ENCODE measurements around the gene BSX. TPM values are rescaled to one million over a fixed set of nuclear protein-coding genes. Genes with fewer than 3 reads are reported as not detected.

Gene BSX
- total and polyA plus RNA-seq, 4 donors, result not detected

GRCh38 chr11:122978299-122978620 is 3.4 kb downstream of the BSX start:
- Histone ChIP-seq H3K4me3 (no peak overlapping the region), H3K9me3 (ENCODE audit: control insufficient read depth in 4 of 4, insufficient read depth in 3 of 4, low read length in 3 of 4) (peaks cover 0 to 9% (median 0%) of the 10 kb centered on the region in 4 donors), H3K36me3 (ENCODE audit: control insufficient read depth in 4 of 4, insufficient read depth in 4 of 4, low read length in 4 of 4) (no peaks in the 10 kb centered on the region), H3K4me1 (ENCODE audit: control insufficient read depth in 5 of 5, insufficient read depth in 5 of 5, low read length in 5 of 5) (peaks cover 0 to 13% (median 3%) of the 10 kb centered on the region in 5 donors), H3K27me3 (ENCODE audit: control insufficient read depth in 3 of 3, insufficient read depth in 3 of 3, low read length in 2 of 3) (peaks cover 6 to 98% (median 94%) of the 10 kb centered on the region in 3 donors), H3K9ac (ENCODE audit: insufficient read depth in 1 of 2, low read length in 2 of 2) (no peak overlapping the region), H3K27ac (ENCODE audit: low read depth in 1 of 2, low read length in 1 of 2) (no peak overlapping the region)
- TF ChIP-seq CTCF (IDR thresholded peaks at IDR 0.05; ENCODE audit: control extremely low read depth, extremely low read depth), result no peak
- DNase-seq (no peak), ATAC-seq (ENCODE audit: insufficient read depth, low FRiP score) (no peak)
- WGBS, 2 donors, result 14 to 15% methylated on average over 7 of the region's 7 CpGs

- Histone ChIP-seq H3K27ac (ENCODE audit: low read depth in 1 of 2, low read length in 1 of 2) (no peak overlapping the region), H3K4me1 (ENCODE audit: control insufficient read depth in 5 of 5, insufficient read depth in 5 of 5, low read length in 5 of 5) (peaks cover 0 to 13% (median 3%) of the 10 kb centered on the region in 5 donors), H3K4me3 (no peak overlapping the region), H3K9ac (ENCODE audit: insufficient read depth in 1 of 2, low read length in 2 of 2) (no peak overlapping the region), H3K27me3 (ENCODE audit: control insufficient read depth in 3 of 3, insufficient read depth in 3 of 3, low read length in 2 of 3) (peaks cover 6 to 98% (median 92%) of the 10 kb centered on the region in 3 donors), H3K9me3 (ENCODE audit: control insufficient read depth in 4 of 4, insufficient read depth in 3 of 4, low read length in 3 of 4) (peaks cover 0 to 9% (median 0%) of the 10 kb centered on the region in 4 donors), H3K36me3 (ENCODE audit: control insufficient read depth in 4 of 4, insufficient read depth in 4 of 4, low read length in 4 of 4) (no peaks in the 10 kb centered on the region)
- DNase-seq, result no peak
- TF ChIP-seq CTCF (IDR thresholded peaks at IDR 0.05; ENCODE audit: control extremely low read depth, extremely low read depth), result no peak
- no peak for ATAC-seq (ENCODE audit: insufficient read depth, low FRiP score)
- 5% methylated on average over 46 to 50 of the region's 50 CpGs for WGBS, 2 donors
Observed at GRCh38 chr11:122977470-122978298, 4.0 kb downstream of the BSX start.

- no peak overlapping the region for H3K4me3 ChIP-seq
- H3K36me3 ChIP-seq (ENCODE audit: control insufficient read depth in 4 of 4, insufficient read depth in 4 of 4, low read length in 4 of 4), result no peaks in the 10 kb centered on the region
- H3K27ac ChIP-seq (ENCODE audit: low read depth in 1 of 2, low read length in 1 of 2), result no peak overlapping the region
- DNase-seq (no peak), ATAC-seq (ENCODE audit: insufficient read depth, low FRiP score) (no peak)
- H3K4me1 ChIP-seq (ENCODE audit: control insufficient read depth in 5 of 5, insufficient read depth in 5 of 5, low read length in 5 of 5), result peaks cover 0 to 13% (median 3%) of the 10 kb centered on the region in 5 donors
- H3K9me3 ChIP-seq (ENCODE audit: control insufficient read depth in 4 of 4, insufficient read depth in 3 of 4, low read length in 3 of 4), result peaks cover 0 to 9% (median 0%) of the 10 kb centered on the region in 4 donors
- H3K9ac ChIP-seq (ENCODE audit: insufficient read depth in 1 of 2, low read length in 2 of 2), result no peak overlapping the region
- peaks cover 6 to 94% (median 84%) of the 10 kb centered on the region in 3 donors for H3K27me3 ChIP-seq (ENCODE audit: control insufficient read depth in 3 of 3, insufficient read depth in 3 of 3, low read length in 2 of 3)
- no peak for TF ChIP-seq CTCF (IDR thresholded peaks at IDR 0.05; ENCODE audit: control extremely low read depth, extremely low read depth)
- 2 to 4% methylated on average over 42 to 50 of the region's 50 CpGs for WGBS, 2 donors
Observed at GRCh38 chr11:122976734-122977469, 4.7 kb downstream of the BSX start.

All from lung (tissue), 12 donors.